ENCODE measurements around the gene CYP46A1.

The CYP46A1 gene

DNA sequence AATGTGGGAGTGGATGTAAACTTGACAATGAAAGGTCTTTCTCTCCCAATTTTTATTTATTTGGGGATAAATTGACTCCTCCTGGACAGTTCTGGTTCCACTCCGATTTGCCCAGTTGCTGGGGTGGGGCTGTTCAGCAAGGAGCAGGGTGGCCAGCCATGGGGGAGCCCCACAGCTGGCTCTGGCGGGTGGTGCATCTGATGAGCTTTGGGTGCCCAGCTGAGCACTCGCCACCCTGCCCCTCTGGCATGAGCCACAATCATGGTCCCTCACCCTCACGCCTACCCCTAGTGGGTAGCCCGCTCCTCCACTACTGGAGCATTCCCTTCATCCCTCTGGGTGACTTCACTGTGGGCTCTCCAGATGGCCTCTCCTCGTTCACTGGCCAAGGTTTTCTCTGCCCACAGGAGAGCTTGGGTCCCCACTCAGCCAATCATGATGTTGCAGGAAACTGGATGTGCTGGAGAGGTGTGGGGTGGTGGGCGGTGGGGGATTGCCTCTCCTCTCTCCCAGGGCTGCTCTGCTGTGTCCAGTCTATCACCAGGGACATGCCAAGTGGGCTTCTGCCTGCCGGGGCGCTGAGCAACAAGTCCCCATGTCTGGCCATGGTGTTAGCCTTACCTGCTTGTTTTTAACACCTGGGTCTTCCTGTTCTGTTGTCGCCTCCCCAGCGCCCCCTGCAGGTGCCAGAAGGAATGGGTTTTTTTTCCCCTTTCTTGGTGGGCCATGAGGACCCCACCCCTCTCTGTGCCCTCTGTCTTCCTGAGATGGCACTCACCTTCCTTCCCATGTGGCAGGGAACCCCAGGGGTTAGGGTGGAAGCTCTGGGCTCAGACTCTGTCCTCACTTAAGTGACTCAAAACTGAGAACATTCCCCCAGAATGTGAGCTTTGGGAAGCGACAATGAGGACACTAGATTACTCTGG lies 3.4 kb downstream of the CYP46A1 start:
- no peak for DNase-seq (ENCODE audit: low read depth in 2 of 2)

DNA sequence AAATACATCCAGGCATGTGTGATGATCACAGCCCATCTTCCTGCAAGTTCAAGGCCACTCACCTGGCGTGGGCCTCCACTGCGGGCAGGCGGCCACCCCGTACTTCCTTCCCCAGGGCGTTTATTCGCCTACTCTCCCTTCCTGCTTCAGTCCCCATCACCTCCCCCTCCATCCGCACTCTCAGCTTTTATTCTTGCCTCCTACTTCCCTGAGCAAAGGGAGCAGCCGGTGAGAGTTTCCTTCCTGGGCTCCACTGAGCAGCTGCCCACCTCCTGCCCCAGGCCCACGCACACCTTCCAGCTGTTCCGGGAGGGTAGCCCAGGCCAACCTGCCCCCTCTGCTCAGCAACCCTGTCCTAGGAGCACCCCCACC lies 4.1 kb downstream of the CYP46A1 start:
- no peak for DNase-seq (ENCODE audit: low read depth in 2 of 2)

DNA sequence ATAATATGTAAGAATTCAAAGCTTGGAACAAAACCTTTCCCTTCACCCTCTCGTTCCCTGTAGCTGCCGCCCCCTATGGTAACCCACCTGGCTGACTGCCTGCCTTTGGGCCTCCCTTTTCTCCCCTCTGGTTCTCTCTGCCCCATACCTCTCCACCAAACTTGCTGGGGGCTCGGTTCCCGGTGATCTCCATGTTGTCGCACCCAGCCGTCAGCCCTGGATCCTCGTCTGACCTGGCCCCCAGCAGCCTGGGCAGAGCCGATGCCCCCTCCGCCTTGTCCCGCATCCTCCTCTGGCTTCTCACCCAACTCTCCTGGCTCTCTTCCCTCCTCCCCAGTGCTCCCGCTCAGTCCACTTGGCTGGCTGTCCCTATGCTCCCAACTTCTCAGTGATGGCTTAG lies 4.5 kb downstream of the CYP46A1 start:
- DNase-seq (ENCODE audit: low read depth in 2 of 2) = no peak

DNA sequence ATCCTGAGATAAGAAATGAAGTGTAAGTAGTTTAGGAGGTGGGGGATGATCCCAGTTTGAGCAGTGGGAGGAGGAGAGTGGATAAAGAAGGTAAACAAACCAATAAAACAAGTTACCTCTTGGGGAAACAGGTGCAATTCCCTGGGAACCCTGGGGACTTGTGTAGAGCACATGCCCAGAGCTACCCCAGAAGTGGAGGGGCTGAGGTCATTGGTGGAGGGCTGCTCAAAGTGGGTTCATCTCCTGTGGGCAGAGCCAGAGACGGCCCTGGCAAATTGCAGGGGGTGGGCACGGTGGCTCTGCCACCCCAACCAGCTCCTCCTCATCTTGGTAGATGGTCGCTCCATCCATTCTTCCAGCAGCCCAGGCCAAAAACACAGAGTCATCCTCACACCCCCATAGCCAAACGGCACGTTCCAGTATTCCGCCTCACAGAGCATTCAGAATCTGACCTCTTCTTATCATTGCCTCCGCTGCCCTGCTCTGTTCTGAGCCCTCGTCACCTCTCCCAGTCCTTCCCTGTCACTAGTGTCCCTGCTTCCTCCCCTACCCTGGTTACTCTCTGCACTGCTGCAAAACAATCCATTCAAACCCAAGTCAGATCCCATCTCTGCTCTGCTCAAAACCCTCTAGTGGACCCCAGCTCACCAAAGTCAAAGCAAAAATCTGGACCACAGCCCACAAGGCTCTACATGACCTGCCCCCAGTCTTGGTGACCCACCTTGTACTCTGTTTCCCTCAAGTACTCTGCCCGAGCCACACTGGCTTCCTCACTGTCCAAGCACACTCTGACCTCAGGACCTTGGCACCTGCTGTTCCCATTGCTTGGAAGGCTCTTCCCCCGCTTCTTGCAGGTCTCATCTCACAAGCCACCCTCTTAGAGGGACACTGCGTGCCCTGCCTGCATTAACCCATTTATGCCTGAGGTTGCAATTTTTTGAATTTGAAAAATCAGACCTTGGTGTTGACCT lies 5.5 kb downstream of the CYP46A1 start:
- no peak for DNase-seq (ENCODE audit: low read depth in 2 of 2)

DNA sequence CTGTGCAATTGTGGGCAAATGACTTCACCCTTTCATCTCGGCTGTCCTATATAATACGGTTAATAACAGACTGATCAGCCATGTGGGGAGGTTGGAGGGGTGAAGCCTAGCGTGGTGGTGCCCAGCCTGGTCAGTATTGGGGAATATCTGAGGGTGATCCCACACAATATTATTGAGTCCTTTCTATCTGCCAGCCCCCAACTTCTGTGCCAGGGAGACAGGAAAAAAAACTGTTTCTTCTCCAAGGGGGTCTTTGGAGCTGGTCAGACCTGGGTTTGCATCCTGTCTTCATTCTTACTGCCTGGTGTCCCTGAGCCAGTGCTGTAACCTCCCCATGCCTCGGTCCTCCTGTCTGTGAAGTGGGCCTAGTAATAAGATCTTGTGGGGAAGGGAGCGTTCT lies 6.5 kb downstream of the CYP46A1 start:
- DNase-seq (ENCODE audit: low read depth in 2 of 2) = no peak

DNA sequence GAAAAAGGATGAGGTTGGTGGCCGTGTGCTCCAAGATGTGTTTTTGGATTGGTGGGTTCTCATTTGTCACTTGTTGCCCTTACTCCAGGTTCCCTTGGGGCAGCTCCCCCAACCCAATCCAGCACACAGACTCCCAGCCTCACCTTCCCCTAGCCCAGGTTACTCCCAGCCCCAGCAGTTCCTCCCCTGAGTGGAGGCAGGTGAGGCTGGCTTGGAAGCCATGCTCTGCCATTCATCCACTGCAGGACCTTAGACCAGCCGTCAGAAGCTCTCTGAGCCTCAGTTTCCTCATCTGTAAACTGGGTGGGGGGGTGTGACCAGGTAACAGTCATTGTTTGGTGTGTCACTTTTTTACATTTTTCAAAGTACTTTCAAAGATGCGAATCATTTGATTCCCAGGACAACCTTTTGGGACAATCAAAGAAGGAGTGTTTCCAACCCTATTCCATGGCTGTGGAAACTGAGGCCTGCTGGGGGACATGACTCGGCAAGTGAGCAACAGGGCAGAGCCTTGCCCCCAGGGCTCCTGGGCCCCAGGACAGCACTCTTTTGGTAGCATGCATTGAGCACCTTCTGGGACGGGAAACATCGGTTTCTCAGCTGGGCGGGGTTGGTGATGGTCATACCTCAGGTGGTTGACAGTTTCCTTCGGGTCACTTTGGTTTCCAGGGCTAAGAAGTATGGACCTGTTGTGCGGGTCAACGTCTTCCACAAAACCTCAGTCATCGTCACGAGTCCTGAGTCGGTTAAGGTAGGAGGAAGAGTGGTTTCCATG lies 7.2 kb downstream of the CYP46A1 start:
- DNase-seq (ENCODE audit: low read depth in 2 of 2) = no peak

DNA sequence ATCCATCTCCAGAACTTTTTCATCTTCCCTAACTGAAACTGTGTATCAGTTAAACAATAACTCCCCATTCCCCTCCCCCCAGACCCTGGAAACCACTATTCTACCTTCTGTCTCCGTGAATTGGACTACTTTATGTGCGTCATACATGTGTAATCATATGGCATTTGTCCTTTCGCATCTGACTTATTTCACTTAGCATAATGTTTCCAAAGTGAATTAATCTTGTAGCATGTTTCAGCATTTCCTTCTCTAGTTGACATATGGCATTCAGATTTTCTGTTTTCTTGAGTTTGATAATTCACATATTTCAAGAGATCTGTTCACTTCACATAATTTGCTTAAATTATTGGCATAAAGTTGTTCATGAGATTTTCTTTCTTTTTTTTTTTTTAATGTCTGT lies 9.8 kb downstream of the CYP46A1 start:
- DNase-seq (ENCODE audit: low read depth in 2 of 2) = no peak

DNA sequence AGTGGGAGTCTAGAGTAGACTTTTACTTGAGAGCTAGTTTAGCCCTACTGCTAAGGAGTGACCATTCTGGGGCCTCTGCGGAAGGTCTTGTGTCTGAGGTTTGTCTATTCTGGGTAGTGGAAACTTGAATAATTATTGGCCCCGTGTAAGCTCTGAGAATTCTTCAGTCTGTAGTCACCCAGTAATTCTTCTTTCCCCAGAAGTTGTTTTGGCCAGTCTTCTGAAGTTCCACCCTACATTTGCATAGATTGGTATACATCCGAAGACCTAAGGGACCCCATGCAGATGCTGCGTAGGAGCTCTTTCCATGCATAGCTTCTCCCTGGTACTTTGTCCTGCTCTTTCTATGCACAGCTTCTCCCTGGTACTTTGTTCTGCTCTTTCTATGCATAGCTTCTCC lies 12.8 kb downstream of the CYP46A1 start:
- no peak for DNase-seq (ENCODE audit: low read depth in 2 of 2)

DNA sequence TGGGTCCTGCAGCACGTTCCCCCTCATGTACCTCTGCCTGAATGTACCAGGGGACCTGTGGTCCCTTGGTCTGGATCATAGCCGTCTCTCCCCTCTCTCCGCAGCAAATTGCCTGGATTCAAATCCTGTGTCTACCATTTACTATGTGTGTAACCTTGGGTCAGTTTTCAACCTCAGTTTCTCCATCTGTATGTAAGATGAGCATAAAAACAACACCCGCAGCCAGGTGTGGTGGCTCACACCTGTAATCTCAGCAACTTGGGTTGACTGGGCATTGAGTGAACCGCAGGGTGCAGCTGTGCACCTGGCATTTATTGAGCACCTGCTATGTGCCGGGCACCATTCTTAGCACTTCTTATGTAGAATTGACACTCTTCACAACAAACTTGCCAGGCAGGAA lies 14.1 kb downstream of the CYP46A1 start:
- no peak for DNase-seq (ENCODE audit: low read depth in 2 of 2)

DNA sequence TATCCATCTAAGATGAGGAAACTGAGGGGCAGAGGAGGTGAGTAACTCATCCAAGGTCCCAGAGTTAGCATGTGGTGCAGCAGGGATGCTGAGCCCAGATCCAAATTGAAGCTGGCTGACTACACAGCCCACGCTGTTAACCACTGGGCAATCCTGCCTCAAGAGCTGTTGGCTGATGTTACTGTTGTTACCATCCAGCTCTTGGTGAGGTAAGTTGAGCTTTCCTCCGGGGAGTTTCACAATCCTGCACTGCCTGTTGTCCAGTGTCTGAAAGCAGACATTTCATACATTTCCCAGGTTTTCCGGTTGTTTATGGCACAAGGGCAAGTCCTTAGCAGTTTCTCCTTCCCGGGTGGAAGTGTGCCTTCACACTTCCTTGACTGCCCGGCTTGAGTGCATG lies 14.5 kb downstream of the CYP46A1 start:
- no peak for DNase-seq (ENCODE audit: low read depth in 2 of 2)

DNA sequence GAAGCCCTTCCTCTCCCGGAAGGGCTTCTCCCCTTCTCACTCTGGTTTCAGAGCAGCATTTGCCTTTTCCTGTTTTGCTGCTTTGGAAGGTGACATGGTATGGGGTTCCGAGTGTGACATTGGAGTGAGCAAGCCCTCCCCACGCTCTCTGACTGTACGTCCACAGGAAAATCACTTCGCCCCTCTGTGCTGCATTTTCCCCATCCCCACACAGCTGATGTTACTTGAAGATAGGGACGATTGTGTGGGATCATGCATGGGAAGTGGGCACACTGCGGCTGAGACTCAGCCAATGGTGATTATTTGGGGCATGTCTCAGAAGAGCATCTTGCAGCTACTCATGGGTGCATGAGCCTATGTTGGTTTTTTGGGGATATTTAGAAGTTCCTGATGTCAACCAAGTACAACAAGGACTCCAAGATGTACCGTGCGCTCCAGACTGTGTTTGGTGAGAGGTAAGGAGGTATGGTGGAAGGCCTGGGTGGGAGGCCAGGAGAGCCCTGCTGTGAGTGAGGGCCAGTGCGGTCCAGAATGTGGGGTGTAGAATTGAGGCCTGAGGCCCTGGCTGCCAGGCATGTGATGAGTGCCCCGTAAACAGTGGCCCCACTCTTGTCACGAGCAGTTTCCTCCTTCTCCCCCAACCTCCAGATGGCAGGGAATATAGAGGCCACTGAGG lies 15.1 kb downstream of the CYP46A1 start:
- no peak for DNase-seq (ENCODE audit: low read depth in 2 of 2)

DNA sequence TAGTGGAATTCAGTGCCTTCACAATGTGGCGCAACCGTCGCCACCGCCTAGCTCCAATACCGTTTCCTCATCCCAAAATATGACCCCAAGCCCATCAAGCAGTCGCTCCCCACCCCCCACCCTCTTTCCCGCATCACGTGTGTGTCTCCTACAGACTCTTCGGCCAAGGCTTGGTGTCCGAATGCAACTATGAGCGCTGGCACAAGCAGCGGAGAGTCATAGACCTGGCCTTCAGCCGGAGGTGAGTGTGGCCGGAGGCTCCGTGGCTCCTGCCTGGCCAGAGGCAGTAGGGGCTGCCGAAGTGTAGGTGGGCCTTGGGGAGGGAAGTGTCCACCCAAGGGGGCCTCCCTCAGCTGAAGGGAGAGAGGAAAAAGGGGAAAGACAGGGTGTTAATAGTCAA lies 15.8 kb downstream of the CYP46A1 start:
- DNase-seq (ENCODE audit: low read depth in 2 of 2) = no peak

DNA sequence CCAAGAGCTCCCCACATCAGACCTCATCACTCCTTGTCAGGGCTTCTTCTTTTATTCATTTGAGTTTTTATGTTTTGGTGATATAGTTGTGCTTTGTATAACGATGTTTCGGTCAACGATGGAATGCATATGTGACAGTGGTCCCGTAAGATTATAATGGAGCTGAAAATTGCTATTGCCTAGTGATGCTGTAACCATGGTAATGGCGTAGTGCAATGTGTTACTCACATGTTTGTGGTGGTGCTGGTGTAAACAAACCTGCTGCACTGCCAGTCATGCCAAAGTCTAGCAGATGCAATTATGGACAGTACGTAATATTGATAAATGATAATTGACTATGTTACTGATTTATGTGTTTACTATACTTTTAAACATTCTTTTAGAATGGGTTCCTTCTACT lies 16.3 kb downstream of the CYP46A1 start:
- DNase-seq (ENCODE audit: low read depth in 2 of 2) = no peak

DNA sequence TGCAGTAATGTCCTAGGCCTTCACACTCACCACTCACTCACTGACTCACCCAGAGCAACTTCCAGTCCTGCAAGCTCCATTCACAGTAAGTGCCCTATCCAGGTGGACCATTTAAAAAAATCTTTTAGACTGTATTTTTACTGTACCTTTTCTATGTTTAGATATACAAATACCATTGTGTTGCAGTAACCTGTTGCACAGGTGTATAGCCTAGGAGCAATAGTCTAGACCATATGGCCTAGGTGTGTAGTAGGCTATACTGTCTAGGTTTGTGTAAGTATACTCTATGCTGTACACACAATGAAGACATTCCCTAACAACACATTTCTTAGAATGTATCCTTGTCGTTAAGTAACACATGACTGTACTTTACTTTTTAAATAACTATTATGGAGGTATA lies 17.2 kb downstream of the CYP46A1 start:
- no peak for DNase-seq (ENCODE audit: low read depth in 2 of 2)

DNA sequence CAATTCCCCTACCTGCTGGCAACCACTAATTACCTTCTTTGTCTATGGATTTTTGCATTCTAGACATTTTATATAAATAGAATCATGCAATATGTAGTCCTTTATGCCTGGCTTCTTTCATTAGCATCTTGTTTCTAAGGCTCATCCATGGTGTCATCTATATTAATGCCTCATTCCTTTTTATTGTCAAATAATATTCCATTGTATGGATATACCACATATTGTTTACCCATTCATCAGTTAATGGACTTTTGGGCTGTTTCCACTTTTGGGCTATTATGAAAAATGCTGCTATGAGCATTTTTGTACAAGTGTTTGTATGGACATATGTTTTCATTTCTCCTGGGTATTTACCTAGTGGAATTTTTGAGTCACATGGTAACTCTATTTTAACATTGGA lies 18.0 kb downstream of the CYP46A1 start:
- no peak for DNase-seq (ENCODE audit: low read depth in 2 of 2)

DNA sequence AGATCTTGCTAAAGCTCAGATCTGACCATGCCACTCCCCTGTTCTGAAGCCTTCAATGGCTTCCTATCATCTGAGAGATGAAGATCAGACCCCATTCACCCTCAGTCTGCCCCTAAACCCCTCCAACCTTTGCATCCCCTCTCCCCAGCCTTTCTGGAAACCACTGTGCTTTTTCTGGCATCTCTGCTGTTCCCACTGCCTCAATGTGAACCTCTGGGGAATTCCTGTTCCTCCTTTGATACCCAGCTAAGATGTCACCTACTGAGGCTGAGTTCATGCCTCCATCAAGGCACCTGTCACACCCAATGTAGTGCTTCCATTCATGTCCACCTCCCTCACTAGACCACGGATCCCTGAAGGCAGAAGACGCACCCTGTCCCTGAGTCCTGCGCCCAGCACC lies 19.3 kb downstream of the CYP46A1 start:
- no peak for DNase-seq (ENCODE audit: low read depth in 2 of 2)

DNA sequence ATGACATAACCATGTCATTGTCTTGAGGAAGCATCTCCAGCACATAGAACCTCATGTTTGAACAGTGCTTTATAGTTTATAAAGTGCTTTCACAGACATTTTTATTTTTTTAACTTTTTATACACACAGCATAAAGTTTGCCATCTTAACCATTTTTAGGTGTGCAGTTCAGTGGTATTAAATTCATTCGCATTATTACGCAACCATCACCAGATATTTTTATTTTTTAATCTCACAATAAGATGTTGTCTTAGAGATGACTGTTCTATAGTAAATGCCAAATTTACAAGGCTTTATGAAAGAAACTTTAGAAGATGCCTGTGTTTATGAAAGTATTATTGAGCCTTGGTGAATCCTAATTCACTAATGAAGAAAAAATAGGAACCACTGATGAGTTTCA lies 19.9 kb downstream of the CYP46A1 start:
- DNase-seq (ENCODE audit: low read depth in 2 of 2) = no peak

DNA sequence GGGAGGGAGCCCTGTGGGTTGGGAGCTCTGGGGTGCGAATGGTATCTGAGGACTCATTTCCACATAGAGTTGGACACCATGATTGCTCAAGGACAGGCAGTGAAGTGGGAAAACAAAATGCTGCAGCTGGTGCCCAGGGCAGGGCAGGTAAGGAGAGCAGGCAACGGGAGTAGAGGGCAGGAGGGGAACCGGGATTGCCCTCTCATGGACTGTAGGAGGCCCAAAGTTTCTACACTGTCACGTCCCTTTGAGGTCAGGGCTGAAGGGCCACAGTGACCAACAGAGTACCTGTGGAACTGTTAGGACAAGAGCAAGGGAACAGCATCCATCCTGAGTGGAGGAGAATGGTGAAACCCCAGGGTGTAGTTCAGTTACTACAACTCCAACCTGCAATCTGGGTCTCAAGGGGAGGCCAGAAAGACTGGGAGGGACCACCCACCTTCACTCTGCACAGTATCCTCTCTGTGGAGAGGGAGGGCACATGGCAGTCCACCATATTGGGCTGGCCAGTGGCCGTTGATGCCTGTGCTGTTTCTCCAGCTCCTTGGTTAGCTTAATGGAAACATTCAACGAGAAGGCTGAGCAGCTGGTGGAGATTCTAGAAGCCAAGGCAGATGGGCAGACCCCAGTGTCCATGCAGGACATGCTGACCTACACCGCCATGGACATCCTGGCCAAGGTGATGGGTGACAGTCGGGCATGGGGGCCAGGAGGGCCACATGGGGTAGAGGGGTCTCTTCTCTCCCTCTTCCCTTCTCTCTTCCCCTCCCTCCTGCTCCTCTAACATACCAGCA lies 22.2 kb downstream of the CYP46A1 start:
- DNase-seq (ENCODE audit: low read depth in 2 of 2) = no peak

DNA sequence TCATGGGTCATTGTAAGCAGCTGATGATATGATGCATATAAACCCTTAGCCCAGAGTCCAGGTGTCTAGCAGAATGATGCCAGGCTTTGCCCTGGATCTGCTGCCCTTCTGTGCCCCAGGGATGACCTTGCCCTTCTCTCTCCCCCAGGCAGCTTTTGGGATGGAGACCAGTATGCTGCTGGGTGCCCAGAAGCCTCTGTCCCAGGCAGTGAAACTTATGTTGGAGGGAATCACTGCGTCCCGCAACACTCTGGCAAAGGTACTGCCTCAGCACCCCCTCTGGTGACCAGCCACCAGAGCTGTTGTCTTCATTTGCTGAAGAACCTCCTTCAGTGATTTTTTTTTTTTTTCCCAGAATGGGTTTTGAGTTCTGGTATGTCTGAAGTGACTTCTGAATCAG lies 23.3 kb downstream of the CYP46A1 start:
- no peak for DNase-seq (ENCODE audit: low read depth in 2 of 2)

DNA sequence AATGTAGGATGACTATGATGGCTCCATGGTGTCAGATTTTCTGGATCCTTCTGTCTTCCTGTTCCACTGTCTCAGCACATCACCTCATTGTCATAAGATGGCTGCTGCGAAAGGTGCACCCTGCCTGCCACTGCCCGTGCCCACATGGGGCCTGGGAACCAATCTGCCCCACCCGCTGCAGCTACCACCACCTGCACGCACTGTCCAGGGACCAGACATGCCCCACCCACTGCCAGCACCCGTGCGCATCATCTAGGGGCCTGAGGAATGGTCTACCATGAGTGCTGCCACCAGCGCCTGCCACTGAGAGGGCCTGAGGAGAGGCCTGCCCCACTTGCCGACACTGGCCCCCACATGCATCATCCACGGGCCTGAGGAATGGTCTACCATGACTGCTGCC lies 23.8 kb downstream of the CYP46A1 start:
- DNase-seq (ENCODE audit: low read depth in 2 of 2) = no peak

DNA sequence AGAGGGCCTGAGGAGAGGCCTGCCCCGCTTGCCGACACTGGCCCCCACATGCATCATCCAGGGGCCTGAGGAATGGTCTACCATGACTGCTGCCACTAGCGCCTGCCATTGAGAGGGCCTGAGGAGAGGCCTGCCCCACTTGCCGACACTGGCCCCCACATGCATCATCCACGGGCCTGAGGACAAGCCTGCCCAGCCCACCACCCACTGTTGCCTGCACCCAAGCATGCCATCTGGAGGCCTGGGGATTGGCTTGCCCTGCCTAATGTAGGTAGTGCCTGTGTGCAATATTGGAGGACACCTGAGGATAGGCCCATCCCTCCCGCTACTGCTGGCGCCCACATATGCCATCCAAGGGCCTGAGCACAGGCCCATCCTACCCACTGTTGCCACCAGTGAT lies 24.4 kb downstream of the CYP46A1 start:
- DNase-seq (ENCODE audit: low read depth in 2 of 2) = no peak
